Activated CD4-positive, alpha-beta T cell treated with anti-CD3 and anti-CD28 coated beads for 24 hours (primary cell): ENCODE data around the gene SREBF1.

Experiments used
- DNase-seq, 2 donors: peaks; one replicate each; pipeline ENCODE4 v3.0.0-alpha.2; 2020; ENCODE audit warnings: low read depth in 2 of 2

Gene SREBF1

DNA sequence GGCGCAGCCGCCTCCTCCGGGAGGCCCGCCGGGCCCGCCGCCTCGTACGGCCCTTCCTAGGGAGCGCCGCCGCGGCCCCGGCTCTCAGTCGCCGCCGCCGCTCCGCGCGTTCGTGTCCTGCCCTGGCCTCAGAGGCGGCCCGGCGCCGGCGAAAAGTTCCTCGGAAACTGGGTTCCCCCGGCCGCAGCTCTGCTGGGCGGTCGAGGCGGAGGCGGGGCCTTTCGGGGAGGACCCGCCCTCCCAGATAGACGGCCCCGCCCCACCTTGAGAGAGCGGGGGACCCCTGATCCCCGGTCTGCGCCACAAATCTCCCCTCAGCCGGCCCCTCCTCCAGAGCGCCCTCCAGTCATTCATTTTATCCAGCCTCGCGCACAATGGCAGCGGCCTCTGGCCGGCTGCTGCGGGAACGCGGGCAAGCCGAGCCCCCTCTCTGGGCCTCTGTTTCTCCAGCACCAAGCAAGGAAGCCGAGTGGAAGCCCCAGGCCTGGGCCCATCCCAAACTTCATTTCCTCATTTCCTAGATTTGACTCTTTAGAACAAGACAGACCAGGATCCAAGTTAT lies at the start of gene SREBF1:
Gene SREBF1, minus strand, starts transcription at position 169 of the 562 bp plus-strand sequence. CDS start 169 bp downstream, outside the sequence.
- DNase-seq, result peak; percentile 45 to 53

- no peak for DNase-seq
Observed at GRCh38 chr17:17886226-17886625, 49.4 kb upstream of the SREBF1 start.

GRCh38 chr17:17884391-17885357 lies 47.9 kb upstream of the SREBF1 start:
- no peak for DNase-seq

DNA sequence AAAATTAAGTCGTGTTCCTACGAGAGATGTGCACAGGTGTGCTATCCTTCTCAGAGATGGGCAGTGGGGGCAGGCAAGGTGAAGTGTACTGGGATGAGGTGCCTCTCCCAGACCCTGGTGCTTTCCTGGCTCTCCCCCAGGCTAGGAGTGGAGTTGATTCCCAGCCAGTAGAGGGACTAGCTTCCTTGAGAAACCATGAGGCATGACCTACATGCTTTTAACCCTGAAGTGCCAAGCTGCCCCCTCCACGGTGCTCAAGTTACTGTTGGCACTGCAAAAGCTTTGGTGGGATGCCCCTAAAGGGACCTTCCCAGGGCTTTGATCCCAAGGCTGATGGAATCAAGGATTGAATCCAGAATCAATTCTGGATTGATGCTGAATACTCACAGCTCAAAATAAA lies 47.0 kb upstream of the SREBF1 start:
- DNase-seq, result no peak

DNA sequence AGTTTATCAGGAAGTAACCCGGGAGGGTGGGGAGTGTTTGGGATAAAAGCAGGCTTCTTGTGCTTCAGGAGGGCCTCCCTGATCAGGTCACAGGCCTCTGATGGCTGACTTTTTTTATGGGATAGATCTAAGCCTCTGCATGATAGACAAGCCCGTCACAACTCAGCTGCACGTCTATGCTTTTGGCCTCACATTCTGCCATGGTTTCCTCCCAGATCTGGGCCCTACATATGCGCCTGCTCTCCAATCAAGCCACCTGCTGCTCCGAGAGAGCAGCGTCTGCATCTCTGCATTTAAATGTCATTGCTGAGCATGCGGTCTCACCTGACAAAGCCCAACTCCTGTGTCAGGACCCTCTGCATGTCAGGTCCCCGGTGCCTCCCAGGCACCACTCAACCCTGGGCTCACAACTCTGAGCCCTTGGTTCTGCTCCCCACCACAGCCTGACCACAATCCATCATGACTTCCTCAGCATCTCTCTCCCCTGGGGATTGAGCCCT lies 45.3 kb upstream of the SREBF1 start:
- no peak for DNase-seq

- DNase-seq, result no peak
Observed at GRCh38 chr17:17880577-17881196, 43.9 kb upstream of the SREBF1 start.

DNA sequence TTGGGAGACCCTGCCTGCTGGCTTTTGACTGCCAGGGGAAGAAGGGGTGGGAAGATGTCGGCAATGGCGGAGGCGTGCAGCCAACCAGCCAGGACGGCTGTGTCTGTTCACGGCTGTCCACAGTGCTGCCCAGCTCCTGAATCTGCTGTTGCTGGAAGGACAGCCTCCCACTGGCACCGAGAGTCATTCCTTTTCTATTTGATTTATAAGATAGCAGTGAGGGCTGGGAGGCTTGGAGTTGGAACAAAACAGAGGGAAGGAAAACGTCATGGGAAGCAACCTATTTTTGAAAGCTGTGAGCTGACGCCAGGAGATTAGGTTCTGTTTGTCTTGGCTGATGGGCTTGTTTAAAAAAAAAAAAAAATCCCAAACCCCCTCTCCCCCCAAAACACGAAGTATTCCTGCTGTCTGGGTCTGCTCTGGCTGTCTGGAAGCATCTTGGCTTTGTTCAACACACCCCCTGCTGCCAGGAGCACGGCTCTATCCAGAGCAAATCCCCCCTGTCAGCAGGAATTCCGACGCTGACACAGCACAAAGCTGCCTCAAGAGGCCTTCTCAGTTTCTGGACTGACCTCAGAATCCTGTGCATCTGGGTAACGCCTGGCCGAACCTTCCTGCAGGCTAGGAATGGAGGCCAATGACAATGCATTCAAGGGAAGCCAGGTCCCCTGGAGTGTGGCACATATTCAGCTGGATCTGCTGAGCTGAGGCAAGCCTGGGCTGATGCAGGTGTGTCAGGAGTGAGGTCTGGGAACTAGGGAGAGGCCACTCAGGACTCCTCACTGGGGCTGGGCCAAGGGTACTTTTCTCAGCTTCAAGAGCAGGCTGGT lies 41.0 kb upstream of the SREBF1 start:
- DNase-seq, result no peak

- no peak for DNase-seq
Observed at GRCh38 chr17:17876959-17877528, 40.3 kb upstream of the SREBF1 start.

GRCh38 chr17:17874478-17874877 lies 37.7 kb upstream of the SREBF1 start:
- no peak for DNase-seq

- DNase-seq, result no peak
Observed at GRCh38 chr17:17873450-17873991, 36.7 kb upstream of the SREBF1 start.

DNA sequence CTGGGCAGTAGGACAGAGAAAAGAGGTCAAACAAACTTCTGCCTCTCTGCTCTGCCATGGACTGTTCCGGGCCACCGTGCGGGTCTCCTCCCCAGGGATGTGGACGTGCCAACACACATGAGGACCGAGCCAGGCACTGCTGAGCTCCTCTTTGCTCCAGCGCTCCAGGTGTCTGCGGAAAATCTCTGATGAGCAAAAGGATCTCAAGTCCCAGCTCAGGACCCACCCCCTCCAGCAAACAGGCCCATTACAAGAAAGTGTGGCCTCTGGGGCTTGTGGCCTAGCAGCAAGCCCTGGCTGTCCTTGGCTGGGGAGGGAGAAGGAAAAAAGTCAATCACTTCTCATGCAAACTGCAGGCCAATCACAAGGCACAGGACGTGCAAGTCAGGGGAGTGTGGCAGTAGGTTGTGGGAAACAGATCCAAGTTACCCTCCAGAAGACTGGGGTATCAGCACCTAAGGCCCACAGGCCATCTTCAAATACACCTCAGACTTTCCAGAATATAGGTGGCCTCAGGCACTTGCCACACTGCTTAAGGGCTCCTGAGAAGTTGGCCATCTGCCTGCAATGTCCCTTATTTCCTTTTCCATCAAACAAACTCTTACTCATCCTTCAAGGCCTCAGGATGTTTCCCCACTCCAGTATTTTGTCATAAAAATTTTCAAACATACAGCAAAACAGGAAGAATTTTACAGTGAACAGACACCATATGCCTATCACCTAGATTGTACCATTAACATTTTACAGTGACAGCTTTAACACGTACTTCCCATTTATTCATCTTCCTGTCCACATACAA lies 36.0 kb upstream of the SREBF1 start:
- DNase-seq, result no peak

- DNase-seq, result no peak
Observed at GRCh38 chr17:17871913-17872312, 35.1 kb upstream of the SREBF1 start.

DNA sequence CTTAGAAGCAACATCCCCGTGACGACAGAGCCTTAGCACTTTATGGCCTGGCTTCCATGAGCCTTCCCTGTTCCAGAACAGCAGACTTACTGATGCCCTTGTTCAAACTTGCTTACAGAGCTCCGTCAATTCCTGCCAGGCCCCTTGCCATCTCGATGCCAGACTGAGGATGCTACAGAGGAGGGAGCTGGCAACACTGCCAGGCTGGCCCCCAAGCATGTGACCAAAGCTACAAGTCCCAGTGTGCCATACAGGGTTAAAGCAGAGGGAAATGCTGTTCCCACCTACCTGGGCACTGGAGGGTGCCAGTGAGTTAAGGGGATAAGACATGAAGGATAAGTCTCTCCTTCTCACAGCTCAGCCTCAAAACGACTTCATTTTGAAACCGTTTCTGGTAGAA lies 33.5 kb upstream of the SREBF1 start:
- DNase-seq, result no peak

DNA sequence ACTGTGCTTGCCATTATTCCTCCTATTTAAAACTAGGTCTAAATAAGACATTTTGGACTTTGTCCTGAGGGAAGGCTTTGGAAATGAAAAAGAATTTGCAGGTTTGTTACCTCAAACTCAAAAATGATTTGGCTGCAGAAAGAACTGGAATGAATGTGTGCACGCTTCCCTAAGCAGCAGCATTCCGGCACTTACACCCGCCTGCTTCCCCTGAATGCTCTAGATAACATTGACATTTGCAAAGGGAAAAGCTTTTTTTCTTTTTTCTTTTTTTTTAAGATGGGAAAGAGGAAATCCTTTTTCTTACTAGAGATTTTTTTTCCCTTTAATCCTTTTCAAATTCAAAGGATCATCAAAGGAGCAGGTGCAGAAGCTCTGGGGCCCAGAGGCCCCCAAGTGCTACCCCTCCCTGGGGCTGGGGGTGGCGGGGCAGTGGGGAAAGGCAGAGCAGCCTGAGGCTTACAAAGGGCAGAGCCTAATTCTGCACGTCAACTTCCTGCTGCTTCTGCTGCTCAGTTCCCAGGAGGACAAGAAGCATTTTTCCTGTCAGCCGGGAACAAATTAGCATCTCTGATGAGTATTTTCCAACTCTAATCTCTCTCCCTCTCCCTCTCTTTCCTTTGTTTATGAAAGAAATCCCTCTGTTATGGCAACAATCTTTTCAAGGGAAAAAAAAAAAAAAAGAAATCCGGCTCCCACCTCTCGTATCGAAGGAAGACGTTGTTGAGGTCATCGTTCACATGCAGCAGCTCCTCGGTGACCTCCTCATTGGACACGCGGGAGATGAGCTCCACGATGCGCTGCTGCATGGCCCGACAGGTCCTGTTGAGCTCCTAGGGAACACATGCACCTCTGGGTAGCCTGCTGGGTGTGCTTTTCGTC lies 32.1 kb upstream of the SREBF1 start:
- DNase-seq, result no peak

DNA sequence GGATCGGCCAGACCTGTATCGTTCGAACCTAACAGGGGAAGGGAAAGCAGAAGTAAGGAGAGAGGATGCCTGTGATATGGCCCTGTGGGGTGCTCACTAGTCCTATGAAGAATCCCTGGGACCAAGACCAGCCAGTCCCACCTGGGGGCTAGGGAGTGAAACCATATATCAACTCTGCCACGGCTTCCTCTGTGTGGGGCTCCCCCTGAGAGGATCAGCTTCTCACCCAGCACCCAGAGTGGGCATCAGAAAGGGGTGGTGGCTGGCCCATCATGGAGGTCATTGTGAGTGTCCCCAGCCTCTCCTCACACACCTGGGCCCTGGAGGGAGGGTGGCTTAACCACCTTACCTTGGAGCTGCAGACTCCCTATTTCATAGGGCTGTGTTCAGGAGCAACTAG lies 30.1 kb upstream of the SREBF1 start:
- no peak for DNase-seq

DNA sequence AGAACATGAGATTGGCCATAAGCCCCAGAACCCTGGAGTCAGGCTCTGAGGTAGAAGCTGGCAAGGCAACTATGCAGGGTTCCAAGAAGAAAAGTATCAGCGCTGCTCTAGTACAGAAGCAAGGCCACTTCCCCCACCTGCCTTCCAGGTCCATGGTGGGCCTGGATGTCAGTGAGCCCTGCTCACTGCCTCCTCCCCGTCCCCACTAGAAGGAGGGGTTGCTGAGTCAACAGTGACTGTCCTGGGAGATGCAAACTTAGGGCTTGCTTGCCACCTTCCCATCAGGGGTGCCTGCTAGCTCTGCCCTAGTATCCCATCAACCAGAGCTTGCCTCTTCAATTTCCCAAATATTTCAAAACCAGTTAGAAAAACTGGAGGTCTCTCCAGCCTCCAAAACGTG lies 29.6 kb upstream of the SREBF1 start:
- no peak for DNase-seq

- DNase-seq, result no peak
Observed at GRCh38 chr17:17865035-17865434, 28.2 kb upstream of the SREBF1 start.

- no peak for DNase-seq
Observed at GRCh38 chr17:17860766-17861107, 24.0 kb upstream of the SREBF1 start.
